A673 (cell line): ENCODE results near the gene TRAP1. TPM values are rescaled to one million over a fixed set of nuclear protein-coding genes. Genes with fewer than 3 reads are reported as not detected.

ENCODE experiments used
- BruUV-seq: library from RNA; stranded (reverse); fragments of 400-500 nt; replicated peaks from 2 replicates; lab custom pipeline; 2021; lab: Mats Ljungman, UMichigan
- CTCF ChIA-PET: fragments of 300-600 bp; sonication (Branson Sonifier 250); formaldehyde crosslinking; loops from one replicate; lab custom pipeline; 2022; ENCODE audit warnings: antibody characterized with exemption; lab: Charles Lee
- POLR2A ChIA-PET: fragments of 300-600 bp; sonication (Branson Sonifier 250); formaldehyde crosslinking; loops from one replicate; lab custom pipeline; 2022; ENCODE audit warnings: antibody characterized with exemption; ENCODE audit not compliant: low non-redundant PET; lab: Charles Lee
- DNase-seq: peaks from one replicate; pipeline ENCODE4 v3.0.0-alpha.2; 2015; ENCODE audit warnings: low spot score
- H3K27ac ChIP-seq: fragments of 200-600 bp; sonication (generic); 2 replicates; pipeline ENCODE4 v1.5.1; 2016; ENCODE audit warnings: mixed run types, low read depth, mild to moderate bottlenecking, mixed read lengths, antibody characterized with exemption, low read length; ENCODE audit not compliant: poor library complexity, severe bottlenecking
- H3K27me3 ChIP-seq: fragments of 200-600 bp; sonication (generic); replicated peaks from 2 replicates; pipeline ENCODE4 v1.6.1; 2017; ENCODE audit warnings: mixed run types, low read depth, mild to moderate bottlenecking, mixed read lengths, antibody characterized with exemption, low read length; ENCODE audit not compliant: insufficient read depth, poor library complexity
- H3K36me3 ChIP-seq: fragments of 200-600 bp; sonication (generic); 2 replicates; pipeline ENCODE4 v1.6.1; 2016; ENCODE audit warnings: mixed run types, mild to moderate bottlenecking, mixed read lengths, antibody characterized with exemption, low read length; ENCODE audit not compliant: insufficient read depth, poor library complexity, severe bottlenecking
- H3K4me1 ChIP-seq: fragments of 200-600 bp; sonication (generic); 2 replicates; pipeline ENCODE4 v1.6.1; 2017; ENCODE audit warnings: mixed run types, mild to moderate bottlenecking, mixed read lengths, antibody characterized with exemption, low read length; ENCODE audit not compliant: insufficient read depth, poor library complexity, severe bottlenecking
- H3K4me3 ChIP-seq: fragments of 200-600 bp; sonication (generic); 2 replicates; pipeline ENCODE4 v1.5.1; 2016; ENCODE audit warnings: low read depth, mixed run types, mild to moderate bottlenecking, mixed read lengths, low read length; ENCODE audit not compliant: poor library complexity, severe bottlenecking
- H3K9me3 ChIP-seq: fragments of 200-600 bp; sonication (generic); 2 replicates; pipeline ENCODE4 v1.6.1; 2016; ENCODE audit warnings: mixed run types, low read depth, mild to moderate bottlenecking, mixed read lengths, antibody characterized with exemption, low read length; ENCODE audit not compliant: poor library complexity, severe bottlenecking
- EZH2 ChIP-seq: fragments of 200-600 bp; sonication (generic); IDR thresholded peaks from 2 replicates; pipeline ENCODE4 v1.6.1; 2017; ENCODE audit warnings: borderline replicate concordance, low read depth, mild to moderate bottlenecking, mixed read lengths, antibody characterized with exemption, low read length; ENCODE audit not compliant: poor library complexity, severe bottlenecking
- intact Hi-C: fragments of 100-400 bp; cut with micrococcal nuclease; formaldehyde crosslinking; loops from one replicate; pipeline ENCODE4 v1.10.0; 2022; ENCODE audit not compliant: unreplicated experiment
- total RNA-seq: library from RNA; stranded (reverse); gene quantifications from 2 replicates; pipeline ENCODE4 v1.2.3, GENCODE V29; 2021
- TF ChIP-seq, protein P1 (sequence below): fragments of 300-800, 200-600 bp; sonication (generic); conservative IDR thresholded peaks from 2 replicates; pipeline ENCODE4 v1.5.1; 2017; ENCODE audit warnings: low read depth, mild to moderate bottlenecking, antibody characterized with exemption, low read length, moderate library complexity, mixed read lengths

TRAP1 gene
- total RNA-seq, 1 experiment from 2014 or later, result 280 TPM

DNA sequence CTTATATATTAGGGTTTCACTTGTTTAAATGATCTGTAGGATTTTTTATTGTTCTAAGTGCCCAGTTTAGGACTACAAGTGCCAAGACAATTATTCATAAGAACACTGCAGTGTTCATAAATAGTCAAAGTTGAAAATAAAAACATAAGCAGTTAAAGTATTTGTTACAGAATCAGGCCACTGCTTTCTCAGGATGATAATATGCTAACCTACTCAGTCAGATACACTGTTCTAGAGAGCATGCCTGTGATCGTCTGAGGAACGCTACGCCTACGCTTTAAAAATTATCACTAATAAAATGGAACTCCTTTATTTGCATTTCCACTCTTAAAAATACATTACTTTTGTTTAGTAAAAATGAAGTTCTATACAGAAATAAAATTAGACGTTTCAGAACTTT lies 37.4 kb upstream of the TRAP1 start:
- H3K9me3 ChIP-seq, result no peaks in the 10 kb centered on the region
- H3K36me3 ChIP-seq, result peaks cover 52% of the 10 kb centered on the region
- H3K27ac ChIP-seq, result no peak overlapping the region
- ChIA-PET CTCF (no interaction called here), POLR2A (no interaction called here)
- no peaks in the 10 kb centered on the region for H3K27me3 ChIP-seq
- no peak overlapping the region for H3K4me3 ChIP-seq
- intact Hi-C loops, result no loop called here
- H3K4me1 ChIP-seq, result peaks cover 29% of the 10 kb centered on the region
- DNase-seq, result no peak
- TF ChIP-seq EZH2, result no peak
- TF ChIP-seq, protein P1, sequence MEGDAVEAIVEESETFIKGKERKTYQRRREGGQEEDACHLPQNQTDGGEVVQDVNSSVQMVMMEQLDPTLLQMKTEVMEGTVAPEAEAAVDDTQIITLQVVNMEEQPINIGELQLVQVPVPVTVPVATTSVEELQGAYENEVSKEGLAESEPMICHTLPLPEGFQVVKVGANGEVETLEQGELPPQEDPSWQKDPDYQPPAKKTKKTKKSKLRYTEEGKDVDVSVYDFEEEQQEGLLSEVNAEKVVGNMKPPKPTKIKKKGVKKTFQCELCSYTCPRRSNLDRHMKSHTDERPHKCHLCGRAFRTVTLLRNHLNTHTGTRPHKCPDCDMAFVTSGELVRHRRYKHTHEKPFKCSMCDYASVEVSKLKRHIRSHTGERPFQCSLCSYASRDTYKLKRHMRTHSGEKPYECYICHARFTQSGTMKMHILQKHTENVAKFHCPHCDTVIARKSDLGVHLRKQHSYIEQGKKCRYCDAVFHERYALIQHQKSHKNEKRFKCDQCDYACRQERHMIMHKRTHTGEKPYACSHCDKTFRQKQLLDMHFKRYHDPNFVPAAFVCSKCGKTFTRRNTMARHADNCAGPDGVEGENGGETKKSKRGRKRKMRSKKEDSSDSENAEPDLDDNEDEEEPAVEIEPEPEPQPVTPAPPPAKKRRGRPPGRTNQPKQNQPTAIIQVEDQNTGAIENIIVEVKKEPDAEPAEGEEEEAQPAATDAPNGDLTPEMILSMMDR, result no peak
- no TSS peak for BruUV-seq

DNA sequence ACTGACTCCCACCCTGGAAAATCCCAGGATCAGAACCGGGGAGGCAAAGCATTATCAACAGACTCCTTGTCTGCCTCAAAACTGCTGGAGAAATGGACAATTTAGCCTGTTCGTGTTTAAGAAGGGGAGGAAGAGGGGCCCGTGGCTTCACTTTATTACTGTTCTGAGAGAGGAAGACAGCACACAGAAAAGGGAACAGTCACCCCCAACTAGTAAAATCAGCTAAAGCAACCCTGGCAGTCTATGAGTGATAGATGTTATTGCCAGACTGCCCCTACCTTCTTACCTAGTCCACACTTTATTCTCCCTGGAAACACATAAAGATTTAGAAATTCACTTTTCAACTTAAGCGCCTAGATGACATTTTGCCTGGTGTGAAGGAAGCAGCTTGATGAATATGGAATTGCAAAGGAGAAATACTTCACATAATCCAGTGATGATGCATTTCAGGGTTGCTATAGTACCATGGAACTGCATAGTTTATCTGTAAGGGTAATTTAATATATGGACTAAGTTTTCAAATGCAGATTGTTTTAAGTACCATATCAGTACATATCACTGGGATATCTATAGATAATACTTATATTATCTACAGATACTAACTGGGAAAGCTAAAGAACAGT lies 36.9 kb upstream of the TRAP1 start:
- ChIA-PET CTCF (no interaction called here), POLR2A (no interaction called here)
- H3K4me3 ChIP-seq, result no peak overlapping the region
- TF ChIP-seq, protein P1, result no peak
- TF ChIP-seq EZH2, result no peak
- DNase-seq, result peak; percentile 9
- H3K4me1 ChIP-seq, result peaks cover 29% of the 10 kb centered on the region
- BruUV-seq, result no TSS peak
- intact Hi-C loops, result no loop called here
- H3K27me3 ChIP-seq, result no peaks in the 10 kb centered on the region
- no peaks in the 10 kb centered on the region for H3K9me3 ChIP-seq
- peaks cover 54% of the 10 kb centered on the region for H3K36me3 ChIP-seq
- H3K27ac ChIP-seq, result no peak overlapping the region

DNA sequence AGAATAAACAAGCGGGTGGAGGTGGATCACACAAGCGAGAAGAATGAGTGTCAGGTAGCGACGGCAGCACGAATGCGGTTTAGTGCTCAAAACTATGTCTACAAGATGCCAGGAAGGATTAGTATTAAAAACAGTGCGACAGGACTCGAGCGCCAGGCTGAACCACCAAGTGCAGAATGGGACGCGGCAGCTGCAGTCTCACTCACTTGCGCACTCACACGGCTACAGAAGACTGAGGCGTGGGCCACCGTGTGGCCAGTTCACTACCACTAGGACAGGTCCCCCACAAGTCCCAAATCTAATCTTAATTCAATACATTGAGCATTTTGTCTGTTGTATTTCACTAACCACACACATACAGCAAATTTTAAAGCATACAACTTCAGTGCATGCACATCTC lies 35.7 kb upstream of the TRAP1 start:
- intact Hi-C loops, result no loop called here
- no peak for TF ChIP-seq EZH2
- TF ChIP-seq, protein P1, result no peak
- no TSS peak for BruUV-seq
- POLR2A ChIA-PET, result no interaction called here
- peaks cover 48% of the 10 kb centered on the region for H3K36me3 ChIP-seq
- no peak for DNase-seq
- peaks cover 29% of the 10 kb centered on the region for H3K4me1 ChIP-seq
- CTCF ChIA-PET, result no interaction called here
- no peaks in the 10 kb centered on the region for H3K27me3 ChIP-seq
- H3K9me3 ChIP-seq, result no peaks in the 10 kb centered on the region
- no peak overlapping the region for H3K27ac ChIP-seq
- no peak overlapping the region for H3K4me3 ChIP-seq
